ENCODE measurements around the gene GABRB2. TPM values are rescaled to one million over a fixed set of nuclear protein-coding genes. Genes with fewer than 3 reads are reported as not detected.

The GABRB2 gene
- total and polyA plus RNA-seq, 7 donors, result 0.04 to 0.36 (median 0.14) TPM

DNA sequence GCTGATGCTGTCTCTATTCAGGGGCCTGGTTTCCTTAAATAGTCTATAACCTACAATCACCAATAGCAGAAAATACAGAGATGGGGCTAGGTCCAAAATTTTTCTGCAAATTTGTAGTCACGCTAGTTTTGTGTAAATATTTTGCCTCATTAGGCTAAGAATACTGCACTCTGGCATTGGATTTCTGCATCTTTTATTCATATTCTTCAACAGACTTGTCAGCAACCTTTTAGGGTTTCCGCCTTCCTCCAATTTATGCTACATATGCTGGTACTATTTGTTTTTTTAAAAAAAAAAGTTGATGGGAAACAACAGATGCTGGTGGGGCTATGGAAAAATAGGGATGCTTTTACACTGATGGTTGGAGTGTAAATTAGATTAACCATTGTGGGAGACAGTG, 202.3 kb downstream of the GABRB2 start:
- intact Hi-C loops (cut with DNase I), result no loop called here
- ATAC-seq, result no peak

GRCh38 chr5:161342886-161343285, 203.6 kb downstream of the GABRB2 start:
- Histone ChIP-seq H3K27me3 (ENCODE audit: insufficient read depth in 3 of 3, low read length in 2 of 3) (no peaks in the 10 kb centered on the region), H3K36me3 (ENCODE audit: insufficient read depth in 1 of 2, low read depth in 1 of 2) (no peaks in the 10 kb centered on the region), H3K4me3 (no peak overlapping the region), H3K9me3 (no peaks in the 10 kb centered on the region), H3K27ac (no peak overlapping the region), H3K4me1 (no peaks in the 10 kb centered on the region)
- intact Hi-C loops (cut with DNase I), result no loop called here
- ATAC-seq (no peak), DNase-seq (no peak)
- TF ChIP-seq CTCF (IDR thresholded peaks at IDR 0.05), result no peak
- WGBS, 3 donors, result 61 to 71% (median 70%) methylated on average over 5 of the region's 5 CpGs

More for the DNA sequence above, 202.3 kb downstream of the GABRB2 start:
- no peaks in the 10 kb centered on the region for H3K36me3 ChIP-seq (ENCODE audit: insufficient read depth in 1 of 2, low read depth in 1 of 2)
- no peaks in the 10 kb centered on the region for H3K4me1 ChIP-seq
- no peaks in the 10 kb centered on the region for H3K9me3 ChIP-seq
- DNase-seq, result no peak
- H3K27me3 ChIP-seq (ENCODE audit: insufficient read depth in 3 of 3, low read length in 2 of 3), result no peaks in the 10 kb centered on the region
- 59 to 89% (median 84%) methylated on average over 2 of the region's 2 CpGs for WGBS, 3 donors
- H3K27ac ChIP-seq, result no peak overlapping the region
- no peak for TF ChIP-seq CTCF (IDR thresholded peaks at IDR 0.05)
- no peak overlapping the region for H3K4me3 ChIP-seq

DNA sequence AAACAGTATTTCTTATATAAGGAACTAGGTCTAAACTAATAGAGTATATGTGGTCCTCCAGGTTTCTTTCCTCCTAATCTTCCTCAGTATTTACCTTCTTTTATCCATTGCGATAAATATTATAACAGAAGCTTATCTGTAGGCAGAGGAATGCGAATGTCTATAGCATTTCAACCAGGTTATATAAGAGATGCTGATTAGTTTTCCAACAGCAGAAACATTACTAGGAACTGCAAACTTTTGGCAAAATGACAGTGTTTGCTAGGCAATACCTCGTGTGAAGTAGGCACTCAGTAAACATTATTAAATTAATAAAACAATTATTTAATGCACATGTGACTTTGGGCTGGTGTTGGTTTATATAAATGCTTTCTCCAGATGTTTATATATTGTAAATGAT, 206.5 kb downstream of the GABRB2 start:
- Histone ChIP-seq H3K4me1 (no peaks in the 10 kb centered on the region), H3K36me3 (ENCODE audit: insufficient read depth in 1 of 2, low read depth in 1 of 2) (no peaks in the 10 kb centered on the region), H3K27me3 (ENCODE audit: insufficient read depth in 3 of 3, low read length in 2 of 3) (no peaks in the 10 kb centered on the region), H3K9me3 (no peaks in the 10 kb centered on the region), H3K27ac (no peak overlapping the region), H3K4me3 (no peak overlapping the region)
- no peak for TF ChIP-seq CTCF (IDR thresholded peaks at IDR 0.05)
- DNase-seq (no peak), ATAC-seq (no peak)
- 46 to 72% (median 71%) methylated on average over 3 of the region's 3 CpGs for WGBS, 3 donors
- intact Hi-C loops (cut with DNase I), result no loop called here

DNA sequence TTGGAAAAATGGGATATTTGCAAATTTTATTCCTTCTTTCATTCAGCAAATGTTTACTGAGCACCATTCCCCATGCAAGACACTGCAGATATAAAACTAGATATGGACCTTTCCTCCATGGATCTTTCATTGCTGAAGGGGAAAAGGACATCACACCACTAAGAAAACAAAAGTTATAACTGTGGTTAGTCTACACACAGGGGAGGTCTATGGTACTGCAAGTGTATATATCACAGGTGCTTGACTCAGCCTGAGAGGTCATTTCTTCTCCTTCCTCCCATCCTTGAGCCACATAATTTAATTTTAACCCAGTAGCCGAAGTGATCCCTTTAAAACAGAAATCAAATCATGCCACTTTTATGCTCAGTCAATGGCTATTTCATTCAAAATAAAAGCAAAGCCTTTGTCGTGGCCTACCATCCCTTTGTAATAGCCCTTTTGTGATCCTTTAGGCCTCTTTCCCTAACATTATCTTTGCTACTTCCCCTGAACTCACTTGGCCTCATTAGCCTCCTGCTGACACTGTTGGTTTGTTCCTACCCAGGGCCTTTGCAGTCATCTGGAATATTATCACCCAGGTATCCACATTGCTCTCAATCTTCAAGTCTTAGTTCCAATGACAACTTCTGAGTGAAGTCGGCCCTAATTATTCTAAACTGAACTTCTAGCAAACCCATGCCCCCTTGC, 213.2 kb downstream of the GABRB2 start:
- Histone ChIP-seq H3K4me1 (no peaks in the 10 kb centered on the region), H3K27me3 (ENCODE audit: insufficient read depth in 3 of 3, low read length in 2 of 3) (no peaks in the 10 kb centered on the region), H3K27ac (no peak overlapping the region), H3K36me3 (ENCODE audit: insufficient read depth in 1 of 2, low read depth in 1 of 2) (no peaks in the 10 kb centered on the region), H3K9me3 (no peaks in the 10 kb centered on the region), H3K4me3 (no peak overlapping the region)
- DNase-seq, result no peak
- intact Hi-C loops (cut with DNase I), result no loop called here
- no peak for TF ChIP-seq CTCF (IDR thresholded peaks at IDR 0.05)
- WGBS, 3 donors, result 53 to 56% (median 53%) methylated on average over 3 of the region's 3 CpGs
- no peak for ATAC-seq

- TF ChIP-seq CTCF (IDR thresholded peaks at IDR 0.05), result no peak
- no peak overlapping the region for H3K4me3 ChIP-seq
- no peaks in the 10 kb centered on the region for H3K36me3 ChIP-seq (ENCODE audit: insufficient read depth in 1 of 2, low read depth in 1 of 2)
- H3K27ac ChIP-seq, result no peak overlapping the region
- no peaks in the 10 kb centered on the region for H3K27me3 ChIP-seq (ENCODE audit: insufficient read depth in 3 of 3, low read length in 2 of 3)
- 87 to 91% (median 90%) methylated on average over 3 of the region's 3 CpGs for WGBS, 3 donors
- DNase-seq, result no peak
- no peaks in the 10 kb centered on the region for H3K9me3 ChIP-seq
- no peak for ATAC-seq
- no peaks in the 10 kb centered on the region for H3K4me1 ChIP-seq
- intact Hi-C loops (cut with DNase I), result no loop called here
Observed at GRCh38 chr5:161332343-161332742, 214.2 kb downstream of the GABRB2 start.

Measured in psoas muscle (tissue), 8 donors.